ENCODE results near the gene IL22. TPM values are rescaled to one million over a fixed set of nuclear protein-coding genes. Genes with fewer than 3 reads are reported as not detected.

The IL22 gene
- total RNA-seq, 4 donors from 2014 or later: not detected

DNA sequence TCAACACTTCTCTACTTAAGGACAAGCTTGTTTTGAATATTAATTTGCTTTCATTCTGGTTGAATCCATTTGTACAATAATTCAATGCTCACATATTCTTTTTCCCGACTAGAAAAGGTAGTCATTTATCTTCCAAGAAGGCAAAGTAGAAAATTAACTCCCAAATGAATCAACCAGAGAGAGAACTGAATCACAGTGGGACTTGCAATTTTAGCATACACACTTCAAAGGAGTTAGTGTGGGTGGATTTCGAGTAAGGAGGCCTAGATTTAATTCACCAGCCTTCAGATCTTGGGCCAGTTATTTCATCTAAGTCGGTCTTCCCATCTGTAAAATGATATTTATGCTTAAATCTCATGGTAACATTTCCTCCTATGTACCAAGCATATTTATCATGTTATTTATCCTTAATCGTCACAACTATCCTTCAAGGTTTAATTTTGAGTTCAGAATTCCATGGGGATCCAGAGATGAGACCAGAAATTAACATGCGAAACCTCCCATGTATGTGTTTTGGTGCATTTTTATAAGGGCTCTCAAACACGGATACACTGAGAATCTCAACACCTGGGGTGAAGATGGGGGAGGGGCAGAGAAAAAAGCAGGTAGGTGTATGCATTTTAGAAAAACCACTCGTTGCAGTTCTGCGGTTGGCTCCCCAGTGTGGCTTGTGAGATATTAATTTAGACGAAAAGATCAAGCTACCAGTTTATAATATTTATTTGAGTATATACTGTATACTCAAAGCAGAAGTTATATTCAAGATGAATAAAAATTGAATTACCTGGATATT is 38.9 kb upstream of the IL22 start:
- in situ Hi-C loops (cut with MboI; ENCODE audit: low pct_ligation_motif_present in 1 of 4, low pct_unique_long_range_greater_than_20kb in 1 of 4, low sequenced_read_pairs in 3 of 4) (no loop called here), intact Hi-C loops (cut with DNase I; ENCODE audit: low total_unique reads) (no loop called here)
- Histone ChIP-seq H3K27me3 (no peaks in the 10 kb centered on the region), H3K9me3 (no peaks in the 10 kb centered on the region), H3K36me3 (no peaks in the 10 kb centered on the region), H3K27ac (no peak overlapping the region), H3K4me1 (peaks cover 0 to 7% (median 0%) of the 10 kb centered on the region in 4 donors), H3K4me3 (no peak overlapping the region)
- TF ChIP-seq, protein P1, sequence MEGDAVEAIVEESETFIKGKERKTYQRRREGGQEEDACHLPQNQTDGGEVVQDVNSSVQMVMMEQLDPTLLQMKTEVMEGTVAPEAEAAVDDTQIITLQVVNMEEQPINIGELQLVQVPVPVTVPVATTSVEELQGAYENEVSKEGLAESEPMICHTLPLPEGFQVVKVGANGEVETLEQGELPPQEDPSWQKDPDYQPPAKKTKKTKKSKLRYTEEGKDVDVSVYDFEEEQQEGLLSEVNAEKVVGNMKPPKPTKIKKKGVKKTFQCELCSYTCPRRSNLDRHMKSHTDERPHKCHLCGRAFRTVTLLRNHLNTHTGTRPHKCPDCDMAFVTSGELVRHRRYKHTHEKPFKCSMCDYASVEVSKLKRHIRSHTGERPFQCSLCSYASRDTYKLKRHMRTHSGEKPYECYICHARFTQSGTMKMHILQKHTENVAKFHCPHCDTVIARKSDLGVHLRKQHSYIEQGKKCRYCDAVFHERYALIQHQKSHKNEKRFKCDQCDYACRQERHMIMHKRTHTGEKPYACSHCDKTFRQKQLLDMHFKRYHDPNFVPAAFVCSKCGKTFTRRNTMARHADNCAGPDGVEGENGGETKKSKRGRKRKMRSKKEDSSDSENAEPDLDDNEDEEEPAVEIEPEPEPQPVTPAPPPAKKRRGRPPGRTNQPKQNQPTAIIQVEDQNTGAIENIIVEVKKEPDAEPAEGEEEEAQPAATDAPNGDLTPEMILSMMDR (IDR thresholded peaks at IDR 0.05): no peak
- no peak for DNase-seq
- 80 to 84% methylated on average over 8 to 9 of the region's 9 CpGs for WGBS, 2 donors (ENCODE audit: low coverage in 1 of 2)

DNA sequence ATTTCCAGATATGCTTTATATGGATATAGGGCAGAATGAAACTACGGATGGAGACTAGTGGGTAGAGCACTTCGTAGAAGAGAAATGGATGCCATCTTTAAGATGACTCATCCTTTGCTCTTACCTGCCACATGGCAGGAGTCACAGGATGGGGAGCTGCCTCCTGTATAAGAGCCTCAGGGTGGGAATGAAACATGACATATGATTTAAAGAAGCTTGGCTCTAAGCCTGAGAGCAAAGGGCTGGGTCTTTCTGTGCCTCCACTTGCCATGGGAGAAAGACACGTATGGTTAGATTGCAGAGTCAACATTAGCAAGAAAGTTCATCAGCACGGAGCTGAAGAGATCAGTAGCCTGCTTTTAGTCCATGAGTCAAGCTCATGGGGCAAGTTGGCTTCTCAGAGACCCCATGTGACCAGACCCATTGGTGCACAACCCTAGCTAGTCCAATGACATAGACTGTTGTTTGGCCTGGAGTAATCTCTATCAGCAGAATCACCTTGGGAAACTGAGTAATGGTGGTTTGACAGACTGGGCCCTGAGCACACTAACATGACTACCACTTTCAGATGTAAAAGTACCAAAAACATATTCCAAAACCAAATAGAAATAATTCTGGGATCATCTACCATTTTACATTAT is 38.1 kb upstream of the IL22 start:
- in situ Hi-C loops (cut with MboI; ENCODE audit: low pct_ligation_motif_present in 1 of 4, low pct_unique_long_range_greater_than_20kb in 1 of 4, low sequenced_read_pairs in 3 of 4) (no loop called here), intact Hi-C loops (cut with DNase I; ENCODE audit: low total_unique reads) (no loop called here)
- Histone ChIP-seq H3K27me3 (no peaks in the 10 kb centered on the region), H3K36me3 (no peaks in the 10 kb centered on the region), H3K9me3 (no peaks in the 10 kb centered on the region), H3K27ac (no peak overlapping the region), H3K4me1 (peaks cover 0 to 7% (median 0%) of the 10 kb centered on the region in 4 donors), H3K4me3 (no peak overlapping the region)
- no peak for DNase-seq
- TF ChIP-seq POLR2A (IDR thresholded peaks at IDR 0.05) (no peak), POLR2AphosphoS5 (IDR thresholded peaks at IDR 0.05) (no peak), EP300 (IDR thresholded peaks at IDR 0.05; ENCODE audit: low read depth) (no peak)
- TF ChIP-seq, protein P1 (IDR thresholded peaks at IDR 0.05): no peak
- 92% methylated on average over 3 to 4 of the region's 4 CpGs for WGBS, 2 donors (ENCODE audit: low coverage in 1 of 2)

DNA sequence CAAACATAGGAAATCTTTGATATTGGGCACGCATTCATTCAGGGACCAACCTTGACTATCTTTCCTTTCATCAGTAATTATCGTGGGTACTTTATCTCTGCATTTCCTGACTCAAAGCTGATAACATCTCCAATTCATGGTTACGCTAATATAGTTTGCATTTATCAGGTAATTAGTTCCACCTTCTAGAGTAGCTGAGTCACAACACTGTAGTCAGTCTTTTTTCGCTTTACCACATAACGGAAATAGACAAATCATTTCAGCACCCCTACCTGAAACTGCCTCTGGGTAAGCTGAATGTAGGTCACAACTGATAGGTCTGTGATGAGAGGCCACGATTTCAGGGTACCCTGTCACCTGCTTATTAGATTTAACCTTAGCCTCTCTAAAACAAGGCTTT is 36.7 kb upstream of the IL22 start:
- intact Hi-C loops (cut with DNase I; ENCODE audit: low total_unique reads): no loop called here
- no peak for DNase-seq
- 74 to 81% methylated on average over 4 to 6 of the region's 6 CpGs for WGBS, 2 donors (ENCODE audit: low coverage in 1 of 2)
- Histone ChIP-seq H3K9me3 (no peaks in the 10 kb centered on the region), H3K4me1 (peaks cover 0 to 7% (median 0%) of the 10 kb centered on the region in 4 donors), H3K27me3 (no peaks in the 10 kb centered on the region), H3K27ac (no peak overlapping the region), H3K36me3 (no peaks in the 10 kb centered on the region), H3K4me3 (no peak overlapping the region)
- TF ChIP-seq EP300 (IDR thresholded peaks at IDR 0.05; ENCODE audit: low read depth): no peak
- TF ChIP-seq POLR2AphosphoS5 (IDR thresholded peaks at IDR 0.05): no peak
- TF ChIP-seq POLR2A (IDR thresholded peaks at IDR 0.05): no peak
- TF ChIP-seq, protein P1 (IDR thresholded peaks at IDR 0.05): no peak
- in situ Hi-C loops (cut with MboI; ENCODE audit: low pct_ligation_motif_present in 1 of 4, low pct_unique_long_range_greater_than_20kb in 1 of 4, low sequenced_read_pairs in 3 of 4): no loop called here

DNA sequence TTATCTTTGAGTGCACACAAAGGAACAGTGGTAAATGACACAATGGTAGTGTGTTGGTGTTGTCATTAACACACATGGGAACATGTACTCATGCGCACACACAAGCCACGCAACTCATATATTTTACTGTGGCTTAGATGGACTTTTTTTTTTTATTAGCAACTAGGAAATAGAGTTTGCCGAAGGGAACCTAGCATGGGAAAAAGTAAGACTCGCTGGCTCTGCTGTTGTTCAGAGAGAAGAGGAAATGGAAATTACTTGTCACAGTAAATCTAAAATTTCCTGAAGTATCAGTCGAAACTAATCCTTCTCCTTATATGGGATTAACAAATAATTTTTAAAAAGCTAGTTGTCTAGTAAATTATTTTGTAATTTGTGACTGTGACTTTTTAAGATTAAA is 33.7 kb upstream of the IL22 start:
- intact Hi-C loops (cut with DNase I; ENCODE audit: low total_unique reads): no loop called here
- H3K4me1 ChIP-seq: no peaks in the 10 kb centered on the region
- H3K27me3 ChIP-seq: no peaks in the 10 kb centered on the region
- H3K4me3 ChIP-seq: no peak overlapping the region
- no peaks in the 10 kb centered on the region for H3K36me3 ChIP-seq
- no peaks in the 10 kb centered on the region for H3K9me3 ChIP-seq
- TF ChIP-seq POLR2AphosphoS5 (IDR thresholded peaks at IDR 0.05) (no peak), POLR2A (IDR thresholded peaks at IDR 0.05) (no peak), EP300 (IDR thresholded peaks at IDR 0.05; ENCODE audit: low read depth) (no peak)
- TF ChIP-seq, protein P1 (IDR thresholded peaks at IDR 0.05): no peak
- in situ Hi-C loops (cut with MboI; ENCODE audit: low pct_ligation_motif_present in 1 of 4, low pct_unique_long_range_greater_than_20kb in 1 of 4, low sequenced_read_pairs in 3 of 4): no loop called here
- no peak for DNase-seq
- WGBS, 2 donors (ENCODE audit: low coverage in 1 of 2): 65 to 73% methylated on average over 5 of the region's 5 CpGs
- H3K27ac ChIP-seq: no peak overlapping the region

Measured in transverse colon (tissue), 4 donors.